Natural killer cell (primary cell): ENCODE measurements around the gene LDLRAD4. TPM values are rescaled to one million over a fixed set of nuclear protein-coding genes. Genes with fewer than 3 reads are reported as not detected.

Source experiments
- ATAC-seq, 3 donors: fragments of 150-1000 bp in 2 of 3; fragments of 200-7000 bp in 1 of 3; cut with Tn5 transposase; 1 replicate in 1 of 3; 2 replicates in 2 of 3; pipeline ENCODE4 v1.10.0; 2021; ENCODE audit warnings: mild to moderate bottlenecking in 2 of 3, moderate library complexity in 2 of 3
- DNase-seq, 2 donors: peaks; one replicate each; pipeline versions ENCODE4 v3.0.0 to v3.0.0-alpha.2; 2013 to 2021; ENCODE audit warnings: mixed read lengths in 1 of 2
- H3K27ac ChIP-seq: one replicate; pipeline ENCODE4 v1.5.1; 2013; ENCODE audit warnings: mild to moderate bottlenecking, low read length
- H3K27me3 ChIP-seq: one replicate; pipeline ENCODE4 v1.6.1; 2013; ENCODE audit warnings: low read length; ENCODE audit not compliant: control insufficient read depth, insufficient read depth
- H3K36me3 ChIP-seq: one replicate; pipeline ENCODE4 v1.6.1; 2013; ENCODE audit warnings: low read length; ENCODE audit not compliant: control insufficient read depth, insufficient read depth
- H3K4me1 ChIP-seq: one replicate; pipeline ENCODE4 v1.6.1; 2013; ENCODE audit warnings: low read length; ENCODE audit not compliant: control insufficient read depth, insufficient read depth
- H3K4me3 ChIP-seq: one replicate; pipeline ENCODE4 v1.5.1; 2013; ENCODE audit warnings: low read length
- H3K9me3 ChIP-seq: one replicate; pipeline ENCODE4 v1.6.1; 2013; ENCODE audit warnings: low read length; ENCODE audit not compliant: control insufficient read depth, insufficient read depth
- H3K27ac Mint-ChIP-seq, 2 donors: one replicate each; pipeline ENCODE4 v1.8.0; 2022; ENCODE audit warnings: mild to moderate bottlenecking in 2 of 2, mixed read lengths in 2 of 2, moderate library complexity in 1 of 2
- H3K27me3 Mint-ChIP-seq, 2 donors: one replicate each; pipeline ENCODE4 v1.8.0; 2022; ENCODE audit warnings: low read depth in 2 of 2, mixed read lengths in 2 of 2
- H3K36me3 Mint-ChIP-seq: one replicate; pipeline ENCODE4 v1.8.0; 2022; ENCODE audit warnings: mixed read lengths
- H3K4me1 Mint-ChIP-seq, 2 donors: one replicate each; pipeline ENCODE4 v1.8.0; 2022; ENCODE audit warnings: mixed read lengths in 2 of 2
- H3K4me3 Mint-ChIP-seq: one replicate; pipeline ENCODE4 v1.8.0; 2022; ENCODE audit warnings: mild to moderate bottlenecking, moderate library complexity, mixed read lengths
- H3K9me3 Mint-ChIP-seq, 2 donors: one replicate each; pipeline ENCODE4 v1.8.0; 2022; ENCODE audit warnings: mixed read lengths in 2 of 2
- CTCF ChIP-seq: fragments of 200-600 bp; IDR thresholded peaks from one replicate; pipeline ENCODE4 v1.8.0; 2022; ENCODE audit warnings: antibody characterized with exemption
- WGBS: methylation state at CpG from one replicate; pipeline ENCODE4 v1.1.7; 2013; ENCODE audit warnings: missing lambda C conversion rate; ENCODE audit not compliant: insufficient coverage; 5-methylcytosine and 5-hydroxymethylcytosine counted together
- intact Hi-C: fragments of 100-400 bp; cut with micrococcal nuclease; formaldehyde crosslinking; loops from one replicate; pipeline ENCODE4 v1.14.2; 2022
- total RNA-seq, 4 donors: library from RNA; stranded (reverse); fragments of 120-200 nt in 1 of 4; gene quantifications; one replicate each; pipeline versions ENCODE4 v1.2.3 to v1.2.4, GENCODE V29; 2013 to 2022

LDLRAD4 gene
- total RNA-seq, 3 donors from 2014 or later (not counting 1 experiment from before 2014, with no cell fraction given), result 24.0 to 36.3 (median 29.2) TPM

GRCh38 chr18:13410471-13410870 lies 191.9 kb downstream of the LDLRAD4 start:
- H3K27me3 Mint-ChIP-seq, result no peaks in the 10 kb centered on the region
- intact Hi-C loops, result no loop called here
- H3K36me3 ChIP-seq, result no peaks in the 10 kb centered on the region
- peaks cover 2 to 4% of the 10 kb centered on the region in 2 donors for H3K9me3 Mint-ChIP-seq
- H3K9me3 ChIP-seq, result peaks cover 7% of the 10 kb centered on the region
- H3K4me1 ChIP-seq, result no peaks in the 10 kb centered on the region
- no peak overlapping the region for H3K27ac Mint-ChIP-seq
- no peak overlapping the region for H3K27ac ChIP-seq
- no peaks in the 10 kb centered on the region for H3K36me3 Mint-ChIP-seq
- no peak overlapping the region for H3K4me3 ChIP-seq
- no peaks in the 10 kb centered on the region for H3K27me3 ChIP-seq
- H3K4me3 Mint-ChIP-seq, result no peak overlapping the region
- ATAC-seq (no peak), DNase-seq (no peak)
- TF ChIP-seq CTCF, result no peak
- no peaks in the 10 kb centered on the region for H3K4me1 Mint-ChIP-seq

- no peak overlapping the region for H3K4me3 Mint-ChIP-seq
- intact Hi-C loops, result no loop called here
- H3K4me1 Mint-ChIP-seq, result no peaks in the 10 kb centered on the region
- H3K36me3 Mint-ChIP-seq, result no peaks in the 10 kb centered on the region
- H3K27me3 Mint-ChIP-seq, result no peaks in the 10 kb centered on the region
- DNase-seq (no peak), ATAC-seq (no peak)
- Histone ChIP-seq H3K27me3 (no peaks in the 10 kb centered on the region), H3K4me3 (no peak overlapping the region), H3K4me1 (no peaks in the 10 kb centered on the region), H3K9me3 (peaks cover 7% of the 10 kb centered on the region), H3K36me3 (no peaks in the 10 kb centered on the region), H3K27ac (no peak overlapping the region)
- WGBS, result 100% methylated on average over 1 of the region's 1 CpG
- TF ChIP-seq CTCF, result no peak
- no peak overlapping the region for H3K27ac Mint-ChIP-seq
- peaks cover 2 to 4% of the 10 kb centered on the region in 2 donors for H3K9me3 Mint-ChIP-seq
These were observed 193.5 kb downstream of the LDLRAD4 start for GRCh38 chr18:13412017-13412416.

DNA sequence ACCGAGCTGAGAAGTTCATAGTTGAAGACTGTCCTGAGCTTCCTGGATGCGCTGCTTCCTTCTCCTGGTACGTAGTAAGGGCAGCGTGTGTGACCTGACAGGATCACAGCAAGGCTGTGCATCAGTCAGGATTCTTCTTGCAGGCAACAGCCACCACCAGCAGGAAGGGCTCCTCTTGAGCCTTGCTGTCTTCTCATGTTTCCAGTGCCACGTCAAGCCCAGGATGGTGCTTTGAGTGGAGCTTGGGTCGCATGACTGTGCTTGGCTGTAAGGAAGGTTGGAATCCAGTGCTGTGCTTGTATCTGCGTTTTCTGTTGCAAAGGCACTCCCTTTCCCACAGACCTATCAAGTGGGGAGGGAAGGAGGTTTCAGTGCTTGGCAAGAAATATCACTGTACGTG lies 194.3 kb downstream of the LDLRAD4 start:
- Histone ChIP-seq H3K4me1 (no peaks in the 10 kb centered on the region), H3K27ac (no peak overlapping the region), H3K4me3 (no peak overlapping the region), H3K9me3 (peaks cover 7% of the 10 kb centered on the region), H3K27me3 (no peaks in the 10 kb centered on the region), H3K36me3 (no peaks in the 10 kb centered on the region)
- Mint-ChIP-seq H3K27me3 (no peaks in the 10 kb centered on the region), H3K4me1 (no peaks in the 10 kb centered on the region), H3K27ac (no peak overlapping the region), H3K4me3 (no peak overlapping the region), H3K36me3 (no peaks in the 10 kb centered on the region), H3K9me3 (peaks cover 2 to 4% of the 10 kb centered on the region in 2 donors)
- ATAC-seq (no peak), DNase-seq (no peak)
- 83% methylated on average over 8 of the region's 8 CpGs for WGBS
- no peak for TF ChIP-seq CTCF
- intact Hi-C loops, result no loop called here

GRCh38 chr18:13414102-13414501 lies 195.5 kb downstream of the LDLRAD4 start:
- Mint-ChIP-seq H3K27me3 (no peaks in the 10 kb centered on the region), H3K4me1 (no peaks in the 10 kb centered on the region), H3K27ac (no peak overlapping the region), H3K9me3 (peaks cover 2 to 4% of the 10 kb centered on the region in 2 donors), H3K36me3 (no peaks in the 10 kb centered on the region), H3K4me3 (no peak overlapping the region)
- Histone ChIP-seq H3K36me3 (no peaks in the 10 kb centered on the region), H3K4me1 (no peaks in the 10 kb centered on the region), H3K4me3 (no peak overlapping the region), H3K27me3 (no peaks in the 10 kb centered on the region), H3K27ac (no peak overlapping the region), H3K9me3 (peaks cover 7% of the 10 kb centered on the region)
- TF ChIP-seq CTCF, result no peak
- ATAC-seq, result no peak
- DNase-seq, result no peak
- 74% methylated on average over 2 of the region's 2 CpGs for WGBS
- intact Hi-C loops, result no loop called here
